ENCODE results near the gene RHOB. TPM values are rescaled to one million over a fixed set of nuclear protein-coding genes. Genes with fewer than 3 reads are reported as not detected.

RHOB gene
- total and polyA plus RNA-seq, 12 donors, result 105 to 337 (median 159) TPM

DNA sequence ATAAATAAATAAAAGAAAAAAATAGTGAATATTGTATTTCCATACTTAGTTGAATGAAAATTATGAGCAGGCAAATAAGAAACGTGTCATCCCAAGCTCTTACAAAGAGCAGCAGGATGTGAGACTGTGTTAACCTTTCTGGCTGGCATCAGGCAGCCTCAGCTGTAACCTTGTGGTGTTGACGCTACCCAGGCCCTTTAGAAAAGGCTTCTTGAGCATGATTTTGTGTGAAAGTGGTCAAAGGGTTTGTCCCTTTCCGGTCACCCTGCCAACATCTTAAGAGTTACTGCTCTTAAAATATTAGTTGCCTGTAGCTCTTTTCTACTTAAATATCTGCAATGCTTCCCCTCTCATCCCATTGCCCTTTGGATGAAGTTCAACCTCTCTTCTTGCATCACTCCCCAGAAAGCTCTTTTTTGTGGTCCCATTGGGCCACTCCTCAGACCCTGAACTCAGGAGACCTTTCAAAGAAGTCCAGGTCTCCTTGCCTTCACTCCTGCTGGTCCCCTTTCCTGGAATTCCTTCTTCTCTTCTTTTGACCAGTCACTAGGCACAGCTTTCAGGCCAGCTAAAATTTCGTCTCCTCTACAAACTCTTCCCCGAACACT lies 35.0 kb downstream of the RHOB start:
- Histone ChIP-seq H3K4me1 (peaks cover 0 to 33% (median 14%) of the 10 kb centered on the region in 9 donors), H3K36me3 (no peaks in the 10 kb centered on the region), H3K27me3 (no peaks in the 10 kb centered on the region), H3K9me3 (peaks cover 0 to 5% (median 0%) of the 10 kb centered on the region in 11 donors), H3K27ac (peak overlapping the region in 6 of 10 donors; percentile 5 to 61 (median 40)), H3K4me3 (no peak overlapping the region)
- DNase-seq, result no peak
- ATAC-seq, result no peak
- intact Hi-C loops (cut with DNase I), result loop anchor here in 1 of 10 donors (5.0 kb wide), 1 partner anchor 40 kb away; no protein-coding TSS in a partner anchor
- TF ChIP-seq CTCF (IDR thresholded peaks at IDR 0.05), result no peak
- 83 to 84% methylated on average over 5 of the region's 5 CpGs for WGBS, 2 donors

GRCh38 chr2:20482725-20483124 lies 35.9 kb downstream of the RHOB start:
- peaks cover 0 to 5% (median 0%) of the 10 kb centered on the region in 11 donors for H3K9me3 ChIP-seq
- H3K4me3 ChIP-seq, result no peak overlapping the region
- H3K36me3 ChIP-seq, result no peaks in the 10 kb centered on the region
- ATAC-seq, result peak in 1 of 8 donors; percentile 22
- H3K27me3 ChIP-seq, result no peaks in the 10 kb centered on the region
- H3K27ac ChIP-seq, result peak overlapping the region in 5 of 10 donors; percentile 31 to 46 (median 43)
- DNase-seq, result no peak
- WGBS, 2 donors, result 75 to 90% methylated on average over 3 of the region's 3 CpGs
- intact Hi-C loops (cut with DNase I), result loop anchor here in 1 of 10 donors (5.0 kb wide), 1 partner anchor 40 kb away; no protein-coding TSS in a partner anchor
- H3K4me1 ChIP-seq, result peaks cover 0 to 34% (median 14%) of the 10 kb centered on the region in 9 donors
- TF ChIP-seq CTCF (IDR thresholded peaks at IDR 0.05), result no peak

DNA sequence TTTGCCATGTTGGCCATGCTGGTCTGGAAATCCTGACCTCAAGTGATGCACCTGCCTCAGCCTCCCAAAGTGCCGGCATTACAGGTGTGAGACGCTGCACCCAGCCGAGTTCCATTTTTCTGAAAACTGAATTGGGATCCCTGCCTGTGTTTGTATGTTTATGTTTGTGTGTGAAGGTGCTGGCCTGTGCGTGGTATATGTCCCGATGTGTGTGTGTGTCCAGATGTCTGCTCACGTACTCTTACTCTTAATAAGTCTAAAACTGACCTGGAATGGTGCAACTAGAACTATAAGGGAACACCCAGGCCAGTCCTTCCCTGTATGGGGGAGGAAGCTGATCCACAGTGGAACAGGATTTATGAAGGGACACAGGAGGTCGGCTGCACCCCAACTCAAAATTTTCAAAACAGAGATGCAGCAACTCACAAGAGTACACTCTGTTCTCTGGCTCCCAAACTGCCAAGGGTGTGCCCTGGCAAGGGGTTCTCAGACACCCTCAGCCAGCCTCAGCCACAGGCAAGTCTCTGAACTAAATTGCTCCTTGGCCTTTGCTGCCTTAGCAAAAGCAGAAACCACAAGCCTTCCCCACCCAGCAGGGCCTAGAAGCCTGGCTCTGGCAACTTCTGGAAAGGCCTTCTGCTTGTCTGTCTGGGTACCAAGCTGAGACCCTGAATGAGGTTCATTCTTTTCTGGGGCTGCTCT lies 36.5 kb downstream of the RHOB start:
- no peak overlapping the region for H3K4me3 ChIP-seq
- TF ChIP-seq CTCF (IDR thresholded peaks at IDR 0.05), result no peak
- DNase-seq (no peak), ATAC-seq (peak in 6 of 8 donors; percentile 20 to 73 (median 46))
- H3K4me1 ChIP-seq, result peaks cover under 1 to 40% (median 15%) of the 10 kb centered on the region in 9 donors
- peak overlapping the region in 5 of 10 donors; percentile 27 to 46 (median 44) for H3K27ac ChIP-seq
- H3K36me3 ChIP-seq, result no peaks in the 10 kb centered on the region
- intact Hi-C loops (cut with DNase I), result loop anchor here in 1 of 10 donors (5.0 kb wide), 1 partner anchor 39 kb away; no protein-coding TSS in a partner anchor
- peaks cover 0 to 3% (median 0%) of the 10 kb centered on the region in 11 donors for H3K9me3 ChIP-seq
- 93 to 99% methylated on average over 7 of the region's 7 CpGs for WGBS, 2 donors
- H3K27me3 ChIP-seq, result no peaks in the 10 kb centered on the region

DNA sequence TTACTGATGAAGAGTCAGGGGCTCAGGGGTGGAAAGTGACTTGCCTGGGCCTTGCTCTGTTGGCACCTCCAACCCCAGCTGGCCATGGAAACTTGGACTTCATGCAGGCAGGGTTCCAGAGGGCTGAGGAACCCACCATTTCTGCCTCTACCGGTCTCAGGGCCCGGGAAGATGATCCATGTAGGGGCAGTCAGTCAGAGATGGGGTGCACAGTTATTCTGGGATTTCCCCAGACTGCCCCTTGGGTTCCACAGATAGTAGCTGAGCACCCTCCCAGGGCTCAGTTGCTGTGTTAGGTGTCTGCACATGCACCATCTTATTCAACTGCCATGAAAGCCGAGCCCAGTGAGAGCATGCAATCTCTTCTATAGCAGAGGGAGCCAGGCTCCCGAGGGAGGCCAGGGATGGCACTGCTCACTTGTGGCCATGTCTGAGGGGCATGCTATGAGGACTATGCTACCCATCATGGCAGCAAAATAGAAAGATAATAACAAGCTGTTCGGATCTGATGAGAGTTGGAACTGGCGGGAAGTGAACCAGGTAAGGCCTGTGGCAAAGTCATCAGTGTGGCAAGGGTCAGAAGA lies 37.3 kb downstream of the RHOB start:
- TF ChIP-seq CTCF (IDR thresholded peaks at IDR 0.05), result no peak
- DNase-seq (no peak), ATAC-seq (peak in 1 of 8 donors; percentile 3)
- Histone ChIP-seq H3K27me3 (no peaks in the 10 kb centered on the region), H3K4me3 (no peak overlapping the region), H3K4me1 (peaks cover 7 to 46% (median 15%) of the 10 kb centered on the region in 9 donors), H3K27ac (peak overlapping the region in 2 of 10 donors; percentile 37 to 44), H3K36me3 (no peaks in the 10 kb centered on the region), H3K9me3 (no peaks in the 10 kb centered on the region)
- intact Hi-C loops (cut with DNase I), result loop anchor here in 1 of 10 donors (5.0 kb wide), 1 partner anchor 38 kb away; no protein-coding TSS in a partner anchor
- WGBS, 2 donors, result 96% methylated on average over 6 of the region's 6 CpGs

All from heart right ventricle (tissue), 16 donors.